HG02642 (cell line): Measurements from ENCODE around the gene KCTD19.
A peak's percentile ranks its signal among the peaks of the same experiment; 100 is the strongest.

Experiments used
- ATAC-seq: cut with Tn5 transposase; IDR thresholded peaks from one replicate; pipeline ENCODE4 v1.9.1; 2021; ENCODE audit warnings: mild to moderate bottlenecking; ENCODE audit not compliant: unreplicated experiment, poor library complexity

KCTD19 gene

GRCh38 chr16:67284699-67285646 lies 41.6 kb downstream of the KCTD19 start:
- no peak for ATAC-seq

- no peak for ATAC-seq
Measured at GRCh38 chr16:67283826-67284555, 42.5 kb downstream of the KCTD19 start.

- no peak for ATAC-seq
Measured at GRCh38 chr16:67283039-67283825, 43.3 kb downstream of the KCTD19 start.

- ATAC-seq: no peak
Measured at GRCh38 chr16:67282447-67282805, 44.1 kb downstream of the KCTD19 start.

- no peak for ATAC-seq
Measured at GRCh38 chr16:67281536-67282446, 44.8 kb downstream of the KCTD19 start.

GRCh38 chr16:67280090-67281015 lies 46.2 kb downstream of the KCTD19 start:
- ATAC-seq: no peak

- ATAC-seq: peak; percentile 74
Measured at GRCh38 chr16:67279296-67280089, 47.0 kb downstream of the KCTD19 start, which contains the start of gene PLEKHG4. TSS of gene PLEKHG4 (plus strand) at chr16:67279532. CDS start at chr16:67280045, 513 bp downstream.

- peak; percentile 31 for ATAC-seq
Measured at GRCh38 chr16:67278773-67279295, 47.7 kb downstream of the KCTD19 start.

- ATAC-seq: no peak
Measured at GRCh38 chr16:67277999-67278772, 48.4 kb downstream of the KCTD19 start.

- ATAC-seq: no peak
Measured at GRCh38 chr16:67277294-67277998, 49.1 kb downstream of the KCTD19 start.

GRCh38 chr16:67275321-67275720 lies 51.2 kb downstream of the KCTD19 start:
- ATAC-seq: no peak

- no peak for ATAC-seq
Measured at GRCh38 chr16:67271446-67271845, 55.1 kb downstream of the KCTD19 start.

GRCh38 chr16:67270931-67271338 lies 55.6 kb downstream of the KCTD19 start:
- no peak for ATAC-seq

GRCh38 chr16:67269766-67270165 lies 56.8 kb downstream of the KCTD19 start:
- ATAC-seq: no peak

- ATAC-seq: no peak
Measured at GRCh38 chr16:67268136-67268579, 58.4 kb downstream of the KCTD19 start.

GRCh38 chr16:67265834-67266233 lies 60.7 kb downstream of the KCTD19 start:
- no peak for ATAC-seq
